SK-N-SH treated with all-trans-retinoic acid at 6 μM for 48 hours (cell line): ENCODE data around the gene SLC22A5.
"Not testable (repeated sequence)": the region's sequence is repeated elsewhere in the genome, so short reads cannot be mapped to it uniquely, and the experiment has no call there.

Experiments used
- ATAC-seq: fragments of 200-7000 bp; cut with Tn5 transposase; 3 replicates; pipeline ENCODE4 v1.9.1; 2020; ENCODE audit warnings: mild to moderate bottlenecking, moderate library complexity
- BACH2 ChIP-seq: fragments of 250-450 bp; sonication (Bioruptor Pico); IDR thresholded peaks from 2 replicates; pipeline ENCODE4 v1.9.0; 2021; ENCODE audit warnings: mild to moderate bottlenecking, borderline replicate concordance
- CREB5 ChIP-seq: fragments of 250-450 bp; sonication (Bioruptor Pico); IDR thresholded peaks from 2 replicates; pipeline ENCODE4 v1.5.1; 2020; ENCODE audit warnings: low read depth, mild to moderate bottlenecking, moderate library complexity
- CSDC2 ChIP-seq: fragments of 250-450 bp; sonication (Bioruptor Pico); IDR thresholded peaks from 2 replicates; pipeline ENCODE4 v1.5.0; 2020; ENCODE audit warnings: mild to moderate bottlenecking, moderate library complexity
- CSRNP3 ChIP-seq: fragments of 250-450 bp; sonication (Bioruptor Pico); IDR thresholded peaks from 2 replicates; pipeline ENCODE4 v1.5.1; 2021; ENCODE audit warnings: mild to moderate bottlenecking, moderate library complexity
- ESRRG ChIP-seq: fragments of 250-450 bp; sonication (Bioruptor Pico); IDR thresholded peaks from 2 replicates; pipeline ENCODE4 v1.6.1; 2021; ENCODE audit warnings: mild to moderate bottlenecking
- GLIS3 ChIP-seq: fragments of 250-450 bp; sonication (Bioruptor Pico); IDR thresholded peaks from 2 replicates; pipeline ENCODE4 v1.5.0; 2020; ENCODE audit warnings: mild to moderate bottlenecking, moderate library complexity
- ISL1 ChIP-seq: fragments of 250-450 bp; sonication (Bioruptor Pico); IDR thresholded peaks from 2 replicates; pipeline ENCODE4 v2.1.2; 2022; ENCODE audit warnings: mild to moderate bottlenecking, moderate library complexity
- OSR1 ChIP-seq: fragments of 250-450 bp; sonication (Bioruptor Pico); IDR thresholded peaks from 2 replicates; pipeline ENCODE4 v1.8.0; 2022; ENCODE audit warnings: moderate library complexity, mild to moderate bottlenecking, inconsistent platforms
- POU6F1 ChIP-seq: fragments of 250-450 bp; sonication (Bioruptor Pico); IDR thresholded peaks from 2 replicates; pipeline ENCODE4 v1.8.0; 2021; ENCODE audit warnings: low read depth, mild to moderate bottlenecking, moderate library complexity, borderline replicate concordance
- PPARA ChIP-seq: fragments of 250-450 bp; sonication (Bioruptor Pico); IDR thresholded peaks from 2 replicates; pipeline ENCODE4 v1.5.0; 2020; ENCODE audit warnings: mild to moderate bottlenecking, borderline replicate concordance
- RARB ChIP-seq: fragments of 250-450 bp; sonication (Bioruptor Pico); IDR thresholded peaks from 2 replicates; pipeline ENCODE4 v1.8.0; 2021; ENCODE audit warnings: mild to moderate bottlenecking, moderate library complexity
- SNAI2 ChIP-seq: fragments of 250-450 bp; sonication (Bioruptor Pico); IDR thresholded peaks from 2 replicates; pipeline ENCODE4 v1.5.0; 2020; ENCODE audit warnings: mild to moderate bottlenecking, moderate library complexity
- TCF4 ChIP-seq: fragments of 250-450 bp; sonication (Bioruptor Pico); IDR thresholded peaks from 2 replicates; pipeline ENCODE4 v1.8.0; 2021; ENCODE audit warnings: mild to moderate bottlenecking, moderate library complexity, borderline replicate concordance
- TOX ChIP-seq: fragments of 250-450 bp; sonication (Bioruptor Pico); IDR thresholded peaks from 2 replicates; pipeline ENCODE4 v1.8.0; 2021; ENCODE audit warnings: mild to moderate bottlenecking, moderate library complexity, borderline replicate concordance
- TSHZ2 ChIP-seq: fragments of 250-450 bp; sonication (Bioruptor Pico); IDR thresholded peaks from 2 replicates; pipeline ENCODE4 v1.5.0; 2020; ENCODE audit warnings: mild to moderate bottlenecking, moderate library complexity
- ZC3H10 ChIP-seq: fragments of 250-450 bp; sonication (Bioruptor Pico); IDR thresholded peaks from 2 replicates; pipeline ENCODE4 v1.5.1; 2021; ENCODE audit warnings: mild to moderate bottlenecking, moderate library complexity
- ZNF565 ChIP-seq: fragments of 450-650 bp; formaldehyde crosslinking; conservative IDR thresholded peaks from 2 replicates; pipeline ENCODE4 v1.5.0; 2020; ENCODE audit warnings: low read depth, mild to moderate bottlenecking, moderate library complexity
- ZNF8 ChIP-seq: fragments of 450-650 bp; formaldehyde crosslinking; IDR thresholded peaks from 2 replicates; pipeline ENCODE4 v1.5.0; 2020; ENCODE audit warnings: mild to moderate bottlenecking, moderate library complexity

SLC22A5 gene

GRCh38 chr5:132435886-132436285 is 66.4 kb downstream of the SLC22A5 start:
- ATAC-seq: no peak
- no peak for TF ChIP-seq ZNF565 (CRISPR knock-in tag)
- no peak for TF ChIP-seq ZNF8 (CRISPR knock-in tag)
- no peak for TF ChIP-seq ZC3H10 (CRISPR knock-in tag)
- no peak for TF ChIP-seq BACH2
- TF ChIP-seq POU6F1 (CRISPR knock-in tag): no peak
- no peak for TF ChIP-seq CSRNP3 (CRISPR knock-in tag)
- no peak for TF ChIP-seq CREB5 (CRISPR knock-in tag)
- TF ChIP-seq SNAI2 (CRISPR knock-in tag): no peak
- TF ChIP-seq CSDC2 (CRISPR knock-in tag): no peak
- TF ChIP-seq ESRRG (CRISPR knock-in tag): no peak
- no peak for TF ChIP-seq TOX (CRISPR knock-in tag)

- no peak for ATAC-seq
- no peak for TF ChIP-seq CSRNP3 (CRISPR knock-in tag)
- no peak for TF ChIP-seq PPARA
- no peak for TF ChIP-seq ESRRG (CRISPR knock-in tag)
- no peak for TF ChIP-seq SNAI2 (CRISPR knock-in tag)
- TF ChIP-seq TSHZ2 (CRISPR knock-in tag): no peak
- no peak for TF ChIP-seq ISL1 (CRISPR knock-in tag)
- TF ChIP-seq TCF4 (CRISPR knock-in tag): no peak
- no peak for TF ChIP-seq ZNF8 (CRISPR knock-in tag)
- TF ChIP-seq RARB (CRISPR knock-in tag): no peak
- TF ChIP-seq CREB5 (CRISPR knock-in tag): no peak
- no peak for TF ChIP-seq ZC3H10 (CRISPR knock-in tag)
- TF ChIP-seq CSDC2 (CRISPR knock-in tag): no peak
- TF ChIP-seq OSR1 (CRISPR knock-in tag): no peak
Measured at GRCh38 chr5:132436936-132437335, 67.4 kb downstream of the SLC22A5 start.

- ATAC-seq: peak; percentile 76
- TF ChIP-seq RARB (CRISPR knock-in tag) (no peak), BACH2 (no peak), SNAI2 (CRISPR knock-in tag) (no peak), POU6F1 (CRISPR knock-in tag) (no peak), CREB5 (CRISPR knock-in tag) (no peak), PPARA (no peak), ZC3H10 (CRISPR knock-in tag) (no peak), GLIS3 (CRISPR knock-in tag) (no peak)
Measured at GRCh38 chr5:132437604-132438266, 68.2 kb downstream of the SLC22A5 start.

- not testable (repeated sequence) for ATAC-seq
Measured at GRCh38 chr5:132438267-132438645, 68.7 kb downstream of the SLC22A5 start.
